ENCODE data around the gene GNB5.

Gene GNB5

DNA sequence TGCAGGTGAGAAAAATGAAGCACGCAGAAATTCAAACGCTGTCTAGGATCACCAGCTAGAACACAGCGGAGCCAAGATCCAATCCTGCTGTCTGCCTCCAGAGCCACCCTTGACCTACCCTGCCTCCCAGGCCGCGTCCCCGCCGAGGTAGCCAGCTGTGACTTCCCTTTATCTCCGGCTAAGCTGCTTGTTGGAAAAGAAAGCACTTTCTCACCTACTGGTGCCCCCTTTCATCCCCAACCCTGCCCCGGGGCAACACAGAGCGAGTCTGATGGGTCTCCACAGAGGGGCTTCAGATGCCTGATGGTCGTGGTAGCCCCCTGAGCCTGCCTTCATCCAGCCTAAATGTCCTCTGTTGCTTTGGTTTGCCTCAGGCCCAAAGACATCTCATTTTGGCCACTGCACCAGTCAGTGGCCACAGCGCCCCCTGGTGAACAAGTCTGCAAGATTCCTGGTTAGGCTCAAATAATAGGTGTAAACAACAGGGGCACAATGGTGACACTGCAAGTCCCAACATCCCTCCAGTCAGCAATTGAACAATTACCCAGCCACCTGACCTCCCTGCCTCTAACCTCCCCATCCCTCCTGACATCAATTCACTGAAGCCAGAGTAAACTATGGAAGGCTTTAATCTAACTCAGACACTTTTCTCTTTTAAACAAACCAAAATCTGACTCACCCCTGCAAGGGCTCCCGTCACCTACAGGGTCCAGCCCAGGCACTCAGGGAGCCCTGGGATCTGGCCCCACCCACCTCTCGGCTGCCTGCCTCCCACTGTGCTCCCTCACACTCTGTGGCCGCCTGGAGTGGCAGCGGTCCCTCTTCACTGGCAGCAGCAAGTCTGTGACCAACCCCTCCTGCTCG, 51.4 kb downstream of the GNB5 start:
- DNase-seq: peak; percentile 25

DNA sequence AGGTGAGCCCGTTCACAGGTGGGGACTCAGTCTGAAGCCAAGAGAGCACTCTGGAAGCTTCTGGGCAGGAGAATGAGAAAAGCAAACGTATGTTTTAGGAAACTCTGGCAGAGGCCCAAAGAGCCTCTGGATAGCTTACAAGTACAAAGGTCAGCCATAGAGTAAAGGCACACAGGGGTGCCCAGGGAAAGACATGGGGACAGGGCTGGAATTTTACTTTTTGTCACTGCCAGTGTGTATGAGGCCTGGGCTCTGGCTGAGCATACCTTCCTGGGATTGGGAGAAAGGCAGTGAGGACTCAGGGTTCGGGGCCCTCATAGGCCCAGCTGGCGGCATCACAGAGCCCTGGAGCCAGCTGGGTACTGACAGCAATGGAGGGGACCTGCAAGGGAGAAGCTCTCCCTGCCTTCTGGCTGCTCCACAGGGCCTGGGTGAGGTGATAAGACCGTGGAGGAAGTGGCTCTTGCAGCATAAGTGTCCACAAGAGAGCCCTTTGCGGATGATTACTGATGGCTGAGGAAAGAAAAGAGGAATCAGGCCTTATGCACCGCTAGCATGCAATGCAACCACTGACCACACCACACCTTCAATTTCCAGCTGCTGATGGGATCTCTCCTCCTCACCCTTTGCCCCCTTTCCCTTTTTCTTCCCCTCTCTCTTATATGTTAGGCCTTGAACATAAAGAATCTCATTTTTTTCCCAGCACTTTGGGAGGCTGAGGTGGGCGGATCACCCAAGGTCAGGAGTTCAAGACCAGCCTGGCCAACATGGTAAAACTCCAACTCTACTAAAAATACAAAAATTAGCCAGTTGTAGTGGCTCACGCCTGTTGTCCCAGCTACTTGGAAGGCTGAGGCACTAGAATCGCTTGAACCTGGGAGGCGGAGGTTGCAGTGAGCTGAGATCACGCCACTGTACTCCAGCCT, 53.5 kb downstream of the GNB5 start:
- no peak for DNase-seq

DNA sequence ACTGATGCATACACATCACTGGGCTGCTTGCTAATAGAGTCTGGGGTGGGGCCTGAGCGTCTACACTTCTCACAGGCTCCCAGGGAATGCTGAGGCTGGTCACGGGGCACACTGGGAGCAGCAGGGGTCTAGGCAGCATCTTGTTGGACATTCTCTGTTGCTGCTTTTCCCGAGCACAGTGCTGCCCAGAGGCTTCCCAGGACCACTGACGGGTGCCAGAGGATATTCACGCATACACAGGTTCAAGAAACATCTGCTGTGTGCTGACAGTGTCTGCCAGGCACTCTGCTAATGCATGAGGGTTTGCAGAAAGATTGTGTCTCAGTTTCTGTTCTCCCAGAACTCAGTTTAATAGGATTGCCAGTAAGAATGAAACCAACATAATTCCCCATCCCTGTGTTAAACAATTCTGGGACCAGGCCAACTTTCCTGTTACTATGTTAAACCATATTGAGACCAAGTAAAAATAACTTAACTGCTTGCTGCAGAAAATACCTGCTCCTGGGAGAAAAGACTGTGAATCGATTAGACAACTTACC, 54.7 kb downstream of the GNB5 start:
- no peak for DNase-seq

DNA sequence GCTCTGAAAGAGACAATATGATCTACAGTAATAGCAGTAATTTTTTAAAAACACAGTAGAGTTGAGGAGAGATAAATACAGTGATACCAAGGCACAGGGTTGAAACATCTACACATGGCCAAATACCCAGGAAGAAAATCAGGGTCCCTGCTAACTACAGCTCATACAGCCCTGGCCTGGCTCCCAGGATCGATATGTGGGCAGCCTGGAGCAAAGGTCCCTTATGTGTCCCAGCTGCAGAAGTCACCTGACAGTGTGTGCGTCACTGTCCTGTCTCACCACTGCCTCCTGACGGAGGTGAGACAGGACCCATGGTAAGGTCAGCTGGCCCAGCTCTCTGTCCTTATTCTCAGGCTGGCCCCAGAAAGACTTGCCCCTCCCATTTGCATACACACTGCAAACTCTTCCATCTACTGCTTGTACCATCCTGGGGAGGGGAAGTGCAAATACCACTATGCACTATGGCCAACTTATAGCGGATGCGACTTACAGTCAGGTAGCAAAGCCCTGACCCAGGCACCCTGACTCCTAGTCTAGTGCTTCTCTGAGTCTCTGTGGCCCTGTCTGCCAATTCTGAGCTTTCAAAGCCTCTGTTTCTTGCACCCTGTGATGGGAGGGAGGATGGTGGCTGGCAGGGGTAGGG, 56.6 kb downstream of the GNB5 start:
- no peak for DNase-seq

DNA sequence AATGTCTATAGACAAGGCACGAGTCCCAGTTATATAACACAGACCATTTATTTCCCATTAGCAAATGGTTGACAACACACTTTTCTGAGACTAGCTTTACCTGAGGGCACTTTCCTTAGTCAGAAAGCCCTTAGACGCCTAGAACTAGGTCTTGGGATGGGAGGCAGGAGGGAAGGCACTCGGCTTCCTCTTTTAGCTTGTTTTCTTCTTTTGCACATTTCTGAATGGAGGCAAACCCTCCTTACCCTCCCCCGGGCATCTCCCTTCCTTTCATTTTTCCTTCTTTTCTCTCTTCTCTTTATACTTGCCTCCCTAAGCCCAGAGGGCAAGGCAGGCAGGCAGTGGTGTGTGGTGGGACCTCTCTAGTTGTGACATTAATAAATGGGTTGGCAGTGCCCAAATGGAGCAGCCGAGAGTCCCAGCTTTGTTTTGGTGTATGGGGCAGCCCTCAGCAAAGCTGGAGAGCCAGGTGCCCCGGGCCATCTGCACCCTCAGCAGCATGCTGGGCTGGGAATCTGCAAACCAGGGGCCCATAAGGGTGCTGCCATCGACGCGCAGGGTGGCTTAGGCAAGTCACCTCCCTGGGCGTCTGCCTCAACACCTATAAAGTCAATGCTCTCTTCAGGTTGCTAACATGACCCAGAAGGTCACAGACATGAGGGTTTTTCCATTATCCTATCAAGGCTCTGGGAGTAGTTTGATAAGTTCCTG, 57.5 kb downstream of the GNB5 start:
- no peak for DNase-seq

DNA sequence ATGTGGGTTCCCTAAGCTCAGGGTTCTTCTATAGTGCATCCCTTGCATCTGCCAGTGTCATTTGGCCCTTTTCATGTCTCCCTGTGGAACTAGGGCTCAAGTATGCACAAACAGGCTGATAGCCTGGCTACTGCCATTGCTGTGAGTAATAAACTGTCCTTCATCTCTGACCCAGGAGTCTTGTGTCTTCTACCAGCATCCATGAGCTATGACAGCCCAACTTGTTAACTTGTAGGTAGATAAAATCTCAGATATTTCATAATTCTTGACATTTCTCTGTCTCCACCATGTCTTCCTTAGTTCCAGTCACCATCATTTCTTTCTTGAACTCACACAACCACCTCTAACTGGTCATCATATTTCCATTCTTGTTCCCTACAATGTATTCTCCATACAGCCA, 59.1 kb downstream of the GNB5 start:
- no peak for DNase-seq

DNA sequence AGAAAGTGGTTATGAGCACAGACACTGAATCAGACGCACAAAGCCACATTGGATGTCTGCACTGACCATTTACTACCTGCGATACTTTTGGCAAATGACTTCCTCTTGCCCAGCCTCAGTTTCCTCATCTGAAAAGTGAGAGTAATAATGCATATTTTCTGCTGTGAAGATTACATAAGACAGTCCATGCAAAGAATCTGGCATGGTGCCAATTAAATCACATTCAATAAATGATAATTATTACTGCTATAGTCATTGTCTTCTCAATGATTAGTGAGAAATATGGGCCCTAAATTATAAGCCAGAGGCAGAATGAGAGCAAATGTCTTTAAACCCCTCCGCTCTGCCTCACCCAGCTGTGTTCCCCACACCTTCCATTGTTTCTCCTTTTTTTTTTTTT, 62.6 kb downstream of the GNB5 start:
- DNase-seq: no peak

DNA sequence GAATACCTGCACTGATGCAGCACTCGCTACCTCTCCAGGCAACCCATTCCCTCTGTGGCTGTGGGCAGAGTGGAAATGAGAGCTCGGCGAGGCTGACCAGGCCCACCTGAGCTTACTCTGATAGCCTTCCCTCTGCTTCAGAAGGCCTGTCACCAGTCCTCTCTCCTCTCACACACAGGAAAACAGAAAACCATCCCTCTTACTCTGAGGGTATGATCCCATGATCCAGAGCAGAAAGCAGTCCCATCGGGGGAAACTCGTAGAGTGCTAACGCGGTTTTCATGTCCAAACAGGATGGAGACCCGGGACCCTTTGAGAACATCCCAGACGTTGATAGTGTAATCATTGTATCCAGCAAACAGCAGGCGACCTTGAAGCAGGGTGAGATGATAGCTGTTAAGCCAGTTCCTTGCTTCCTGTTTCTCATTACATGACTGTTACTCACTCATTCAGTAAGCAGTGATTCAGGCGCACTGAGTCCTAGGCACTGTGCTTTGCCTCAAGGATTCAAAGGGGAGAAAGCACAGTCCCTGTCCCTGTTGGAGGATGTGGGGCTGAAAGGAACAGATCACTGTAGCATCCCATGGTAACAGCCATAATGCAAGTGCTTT, 66.8 kb downstream of the GNB5 start:
- no peak for DNase-seq

DNA sequence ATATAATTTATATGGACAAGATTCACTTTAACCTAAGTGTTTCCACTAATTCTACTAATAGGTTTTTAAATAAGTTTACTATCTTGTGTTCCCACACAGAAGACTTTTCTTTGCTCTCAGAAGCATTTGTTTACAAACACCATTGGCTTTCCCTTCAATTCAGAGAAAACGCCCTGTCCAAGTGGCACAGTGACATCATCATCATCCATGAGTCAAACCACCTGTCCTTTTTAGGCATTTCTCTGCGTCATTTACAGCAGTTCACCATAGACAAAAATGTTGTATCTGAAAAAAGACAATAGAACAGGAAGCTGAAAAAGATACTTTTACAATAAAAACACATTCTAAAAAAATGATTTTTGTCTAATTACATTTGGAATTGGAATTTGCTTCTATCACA, 69.3 kb downstream of the GNB5 start:
- no peak for DNase-seq

DNA sequence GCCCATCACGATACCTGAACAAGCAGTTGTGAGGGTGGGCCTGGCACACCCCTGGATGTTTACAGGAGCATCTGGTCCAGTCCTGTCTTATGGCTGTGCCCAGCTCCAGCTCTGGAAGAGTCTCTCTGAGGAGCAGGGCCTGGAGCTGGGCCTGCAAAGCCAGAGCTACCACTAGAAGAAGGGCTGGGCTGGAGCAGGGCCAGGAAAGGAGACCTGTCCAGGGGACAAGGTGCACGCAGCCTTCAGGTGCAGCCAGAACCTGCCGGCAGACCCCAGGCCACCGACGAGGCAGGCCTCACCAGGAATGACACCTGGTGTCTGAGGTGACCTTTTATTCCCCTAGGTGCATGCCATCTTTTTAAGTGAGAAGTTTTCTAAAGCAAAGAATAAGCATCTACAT, 70.2 kb downstream of the GNB5 start:
- no peak for DNase-seq

DNA sequence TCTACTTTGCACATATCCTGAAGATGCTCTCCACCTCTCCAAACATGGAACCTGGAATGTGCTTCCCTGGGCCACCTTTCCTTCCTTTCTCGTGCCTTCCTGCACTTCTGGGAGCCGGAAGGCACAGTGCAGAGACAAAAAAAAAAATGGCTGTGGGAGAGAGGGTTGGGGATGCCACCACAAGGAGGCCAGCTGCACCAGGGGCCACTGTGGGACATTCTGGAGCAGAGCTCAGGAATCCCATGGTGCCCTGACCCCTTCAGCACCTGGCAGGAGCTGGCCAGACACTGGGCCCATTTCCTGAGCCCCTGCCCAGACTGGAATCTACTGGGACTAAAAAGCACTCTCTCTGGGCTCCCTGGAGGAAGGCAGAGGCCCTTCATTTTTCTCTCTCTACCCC, 70.7 kb downstream of the GNB5 start:
- DNase-seq: no peak

DNA sequence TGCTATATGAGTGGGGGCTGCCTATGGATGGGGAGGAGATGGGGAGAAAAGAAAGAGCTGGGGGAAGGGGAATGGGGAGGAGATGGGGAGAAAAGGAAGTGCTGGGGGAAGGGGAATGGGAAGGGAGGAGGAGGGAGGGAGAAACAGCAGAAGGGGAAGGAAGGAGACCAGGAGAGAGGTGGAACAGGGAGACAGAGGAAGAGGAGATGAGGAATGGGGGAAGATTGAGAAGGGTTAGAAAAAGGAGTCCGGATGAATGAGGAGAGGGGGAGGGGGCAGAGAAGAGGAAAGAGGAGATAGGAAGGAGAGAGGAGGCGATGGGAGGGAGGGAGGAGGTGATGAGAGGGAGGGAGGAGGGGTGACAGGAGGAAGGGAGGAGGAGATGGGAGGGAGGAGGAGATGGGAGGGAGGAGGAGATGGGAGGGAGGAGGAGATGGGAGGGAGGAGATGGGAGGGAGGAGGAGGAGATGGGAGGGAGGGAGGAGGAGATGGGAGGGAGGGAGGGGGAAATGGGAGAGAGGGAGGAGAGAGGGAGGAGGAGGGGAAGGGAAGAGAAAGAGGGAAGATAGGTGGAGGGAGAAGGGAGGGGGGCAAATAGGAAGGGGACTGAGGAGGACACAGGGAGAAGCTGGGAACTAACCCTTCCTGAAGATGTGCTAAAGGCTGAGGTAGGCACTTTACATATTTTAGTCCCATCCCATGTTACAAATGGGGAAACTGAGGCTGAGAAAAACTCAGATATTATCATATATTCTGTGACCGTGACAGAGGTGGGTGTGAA, 72.0 kb downstream of the GNB5 start:
- no peak for DNase-seq

DNA sequence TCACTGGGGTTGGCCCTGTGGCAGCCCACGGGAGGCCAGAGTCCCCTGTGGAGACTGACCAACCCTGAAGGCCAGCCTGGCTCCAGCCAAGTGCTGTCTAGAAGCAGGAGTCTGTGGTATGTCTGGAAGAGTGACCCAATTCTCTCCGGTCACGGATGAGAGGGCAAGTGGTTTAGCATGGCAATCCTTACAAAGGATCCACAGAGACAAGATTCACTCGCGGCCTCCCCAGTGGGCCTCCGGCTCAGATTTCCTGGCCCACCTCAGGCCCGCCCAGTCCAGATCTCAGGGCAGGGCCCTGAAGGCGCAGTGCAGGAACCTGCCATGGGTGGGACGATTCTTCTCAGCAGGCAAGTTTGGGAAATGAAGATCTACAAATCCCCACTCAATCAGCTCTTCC, 73.6 kb downstream of the GNB5 start:
- DNase-seq: no peak

DNA sequence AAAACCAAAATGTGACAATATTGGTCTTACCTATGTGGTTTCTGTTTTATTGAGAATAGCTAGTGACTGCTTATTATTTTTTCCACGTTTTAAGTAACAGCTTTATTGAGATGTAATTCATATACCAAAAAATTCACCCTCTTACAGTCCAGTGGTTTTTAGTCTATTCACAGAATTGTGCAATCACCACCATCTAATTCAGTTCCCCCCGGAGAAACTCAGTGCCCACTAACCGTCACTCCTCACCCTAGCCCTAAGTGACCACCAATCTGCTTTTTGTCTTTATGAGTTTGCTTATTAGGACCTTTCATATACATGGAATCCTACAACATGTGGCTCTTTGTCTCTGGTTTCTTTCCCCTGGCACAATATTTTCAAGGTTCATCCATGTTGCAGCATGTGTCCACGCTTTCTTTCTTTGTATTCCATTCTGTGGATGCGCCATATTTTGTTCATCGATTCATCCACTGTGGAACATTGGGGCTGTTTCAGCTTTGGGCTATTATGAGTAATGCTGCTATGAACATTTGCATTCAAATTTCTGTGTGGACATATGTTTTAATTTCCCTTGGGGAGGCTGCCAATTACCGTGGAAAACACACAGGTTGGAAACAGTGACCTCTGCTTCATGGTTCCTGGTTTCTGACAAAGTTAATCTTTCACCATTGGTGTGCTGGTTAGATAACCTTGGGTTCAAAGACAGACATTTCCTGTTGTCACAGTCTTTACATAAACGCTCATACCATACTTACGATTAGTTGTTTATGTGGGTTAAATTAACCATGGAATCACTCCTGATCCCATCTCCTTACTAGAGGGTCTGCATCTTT, 75.4 kb downstream of the GNB5 start:
- no peak for DNase-seq

DNA sequence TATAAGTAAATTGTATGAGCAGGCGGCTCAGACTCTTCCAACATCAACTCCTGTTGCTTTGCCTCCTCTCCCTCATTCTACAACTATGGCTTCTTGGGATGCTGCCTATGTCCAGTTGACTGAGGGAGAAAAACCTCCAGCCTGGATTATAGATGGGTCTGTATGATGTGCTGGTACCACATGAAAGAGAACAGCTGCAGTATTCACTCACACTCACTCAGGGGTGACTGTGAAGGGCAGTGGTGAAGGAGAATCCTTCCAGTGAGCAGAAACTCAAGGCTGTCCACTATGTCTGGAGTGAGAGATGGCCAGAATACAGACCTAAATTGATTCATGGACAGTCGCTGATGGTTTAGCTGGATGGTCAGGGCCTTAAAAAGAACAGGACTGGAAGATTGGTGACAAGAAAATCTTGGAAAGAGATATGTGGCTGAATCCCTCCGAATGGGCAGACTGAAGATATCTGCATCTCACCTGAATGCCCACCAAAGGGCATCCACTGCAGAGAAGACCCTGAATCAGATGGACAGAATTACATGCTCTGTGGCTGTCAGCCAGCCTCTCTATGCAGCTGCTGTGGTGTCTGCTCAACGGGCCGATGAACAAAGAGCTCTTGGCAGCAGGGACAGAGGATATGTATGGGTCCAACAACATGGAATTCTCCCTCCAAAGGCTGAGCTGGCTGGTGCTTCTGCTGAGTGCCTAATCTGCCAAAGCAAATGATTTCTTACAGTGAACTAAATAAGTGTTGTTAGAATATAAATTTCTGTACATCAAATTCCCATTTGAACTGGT, 76.7 kb downstream of the GNB5 start:
- no peak for DNase-seq

DNA sequence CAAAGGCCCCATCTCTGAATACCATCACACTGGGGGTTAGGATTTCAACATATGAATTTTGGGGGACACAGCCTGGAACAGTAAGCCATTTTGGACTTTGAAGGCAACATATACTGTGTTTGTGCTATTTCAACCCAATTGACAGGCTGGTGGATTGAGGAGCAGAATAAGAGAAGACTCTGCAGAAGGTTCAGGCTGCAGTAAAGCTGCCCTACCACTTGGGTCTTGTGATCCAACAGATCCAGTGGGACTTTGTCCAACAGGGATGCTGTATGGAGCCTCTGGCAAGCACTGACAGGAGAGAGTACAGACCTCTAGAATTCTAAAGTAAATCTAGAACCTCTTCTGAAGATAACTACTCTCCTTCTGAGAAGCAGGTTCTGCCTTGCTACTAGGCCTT, 77.5 kb downstream of the GNB5 start:
- no peak for DNase-seq

DNA sequence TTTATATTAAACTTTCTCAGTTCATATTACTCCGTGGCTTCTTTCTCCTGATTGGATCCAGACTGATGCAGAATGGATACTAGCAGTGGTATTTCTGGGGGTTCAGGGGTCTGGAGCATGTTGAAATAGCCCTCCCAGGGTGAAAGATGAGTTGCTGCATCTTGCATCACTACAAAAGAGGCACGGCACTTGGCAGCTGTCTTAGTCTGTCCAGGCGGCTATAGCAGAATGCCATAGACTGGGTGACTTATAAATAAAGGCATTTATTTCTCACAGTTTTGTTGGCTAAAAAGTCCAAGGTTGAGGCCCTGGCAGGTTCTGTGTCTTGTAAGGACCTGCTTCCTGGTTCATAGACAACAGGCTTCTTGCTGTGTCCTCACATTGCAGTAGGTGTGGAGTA, 78.0 kb downstream of the GNB5 start:
- DNase-seq: no peak

DNA sequence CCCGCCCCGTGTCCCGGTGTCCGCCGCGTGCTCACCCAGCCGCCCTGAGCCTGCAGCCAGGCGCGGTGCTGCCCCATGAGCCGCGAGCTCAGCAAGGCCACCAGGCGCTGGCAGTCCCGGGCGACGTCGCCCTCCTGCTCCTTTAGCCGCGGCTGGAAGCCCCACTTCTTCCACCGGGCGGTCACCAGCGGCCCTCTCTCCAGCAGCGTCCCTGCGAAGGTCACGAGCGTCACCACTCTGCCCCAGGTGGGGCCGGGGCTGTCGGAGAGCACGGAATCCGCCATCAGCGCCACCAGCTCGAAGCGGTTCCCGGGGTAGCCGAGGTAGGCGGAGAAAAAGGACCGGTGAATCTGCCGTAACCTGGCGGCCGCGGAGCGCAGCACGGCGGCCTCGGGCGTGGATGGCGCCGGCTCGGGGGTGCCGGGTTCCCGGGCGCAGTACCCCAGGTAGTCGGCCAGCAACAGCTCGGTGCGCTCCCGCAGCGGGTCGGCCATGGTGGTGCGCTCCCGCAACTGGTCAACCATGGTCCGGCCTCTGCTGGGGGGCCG, 78.9 kb downstream of the GNB5 start:
- no peak for DNase-seq

DNA sequence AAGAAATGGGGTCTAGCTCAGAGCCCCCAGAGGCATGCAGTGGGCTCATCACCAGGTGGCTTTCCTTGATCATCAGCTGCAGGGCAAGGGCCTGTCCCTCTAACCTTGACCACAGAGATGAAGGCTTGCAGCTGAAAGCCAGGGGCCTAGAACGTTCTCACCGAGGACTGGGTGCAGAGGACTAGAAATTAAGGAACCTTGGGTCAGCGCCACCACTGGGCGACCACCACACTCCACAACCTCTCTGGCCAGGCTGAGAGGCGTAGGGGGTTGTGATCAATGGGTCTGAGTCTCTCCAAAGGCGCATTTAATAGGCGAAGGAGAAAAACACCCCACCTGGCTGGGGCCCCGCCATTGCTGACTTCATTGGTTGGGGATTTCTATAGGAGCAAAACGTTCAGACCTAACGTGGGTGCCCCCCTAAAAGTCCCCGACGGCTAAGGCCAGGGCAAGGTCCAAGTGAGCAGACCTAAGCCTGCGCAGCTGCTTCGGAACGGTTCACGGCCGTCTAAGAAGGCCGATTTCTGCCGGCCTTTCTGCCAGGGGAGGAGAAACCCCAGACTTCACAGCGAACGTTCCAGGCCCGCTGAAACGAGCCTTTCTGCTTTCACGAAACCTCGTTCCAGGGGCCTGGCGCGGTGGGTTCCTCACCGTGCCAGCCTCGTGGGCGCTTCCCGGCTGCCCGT, 79.5 kb downstream of the GNB5 start:
- DNase-seq: no peak
